Neutrophil (primary cell): Measurements from ENCODE around the gene IRAK1.

Experiments
- H3K27ac ChIP-seq: fragments of 200-600 bp; sonication (generic); 2 replicates; pipeline ENCODE4 v1.5.1; 2016; ENCODE audit warnings: mild to moderate bottlenecking, moderate library complexity
- H3K27me3 ChIP-seq: fragments of 200-600 bp; sonication (generic); 2 replicates; pipeline ENCODE4 v1.6.0; 2016; ENCODE audit warnings: mild to moderate bottlenecking
- H3K36me3 ChIP-seq: fragments of 200-600 bp; sonication (generic); 2 replicates; pipeline ENCODE4 v1.5.1; 2017
- H3K4me1 ChIP-seq, 2 experiments: fragments of 200-600 bp in 1 of 2; sonication (generic) in 1 of 2; 1 replicate in 1 of 2; 2 replicates in 1 of 2; pipeline versions ENCODE4 v1.5.1 to v1.6.1; 2013 to 2016; ENCODE audit warnings: low read depth in 1 of 2, low read length in 1 of 2, mild to moderate bottlenecking in 1 of 2, moderate library complexity in 1 of 2; ENCODE audit not compliant: control insufficient read depth in 1 of 2, insufficient read depth in 1 of 2
- H3K4me3 ChIP-seq, 2 experiments: fragments of 200-600 bp in 1 of 2; sonication (generic) in 1 of 2; 1 replicate in 1 of 2; 2 replicates in 1 of 2; pipeline ENCODE4 v1.5.1; 2013 to 2016; ENCODE audit warnings: low read depth in 1 of 2, low read length in 1 of 2, mild to moderate bottlenecking in 1 of 2, moderate library complexity in 1 of 2
- H3K9me3 ChIP-seq: fragments of 200-600 bp; sonication (generic); 2 replicates; pipeline ENCODE4 v1.5.1; 2016
- TF ChIP-seq, protein P1 (sequence below): fragments of 200-600 bp; sonication (generic); IDR thresholded peaks from 2 replicates; pipeline ENCODE4 v1.5.1; 2016; ENCODE audit warnings: antibody characterized with exemption

The IRAK1 gene

DNA sequence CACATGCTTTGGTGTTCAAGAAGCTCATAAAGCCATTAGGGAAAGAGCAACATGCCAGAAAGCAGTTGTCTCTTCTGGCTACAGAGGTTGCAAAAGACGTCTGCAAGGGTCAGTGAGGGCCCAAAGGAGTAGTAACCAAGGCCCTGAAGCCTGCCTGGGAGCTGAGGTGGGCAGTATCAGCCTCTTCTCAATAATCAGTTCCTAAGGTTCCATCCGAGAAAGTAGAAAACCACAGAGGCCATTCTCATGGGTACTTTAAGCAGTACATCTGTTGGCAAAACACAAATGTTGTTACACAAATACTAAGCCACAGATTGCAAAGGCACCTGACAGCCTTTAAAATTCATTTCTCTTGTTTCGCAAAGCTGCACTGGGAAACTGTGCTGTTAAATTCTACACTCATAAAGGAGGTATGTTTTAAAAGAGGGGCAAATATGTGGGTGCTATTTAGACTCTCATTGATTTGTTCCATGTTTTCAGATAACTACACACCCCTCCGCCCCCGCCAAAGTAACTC lies 40.1 kb upstream of the IRAK1 start:
- peaks cover 72 to 73% of the 10 kb centered on the region in 2 experiments for H3K4me1 ChIP-seq

DNA sequence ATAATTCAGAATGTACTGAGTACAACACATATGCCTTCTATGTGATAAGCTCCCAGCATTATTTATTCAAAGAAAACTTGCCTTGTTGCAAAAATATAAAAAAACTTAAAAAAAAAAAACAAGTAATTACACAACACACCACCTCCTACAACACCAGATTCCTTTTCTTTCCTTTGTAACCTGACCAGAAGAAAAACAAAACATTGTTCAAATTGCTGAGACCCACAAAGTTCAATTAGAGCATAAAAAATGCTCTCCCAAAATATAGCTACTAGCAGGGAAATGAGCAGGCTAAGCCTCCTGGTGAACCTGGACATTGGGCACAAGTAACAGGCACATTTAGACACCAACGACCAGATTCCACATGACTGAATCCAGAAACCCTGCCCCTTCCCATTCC lies 39.5 kb upstream of the IRAK1 start:
- TF ChIP-seq, protein P1, sequence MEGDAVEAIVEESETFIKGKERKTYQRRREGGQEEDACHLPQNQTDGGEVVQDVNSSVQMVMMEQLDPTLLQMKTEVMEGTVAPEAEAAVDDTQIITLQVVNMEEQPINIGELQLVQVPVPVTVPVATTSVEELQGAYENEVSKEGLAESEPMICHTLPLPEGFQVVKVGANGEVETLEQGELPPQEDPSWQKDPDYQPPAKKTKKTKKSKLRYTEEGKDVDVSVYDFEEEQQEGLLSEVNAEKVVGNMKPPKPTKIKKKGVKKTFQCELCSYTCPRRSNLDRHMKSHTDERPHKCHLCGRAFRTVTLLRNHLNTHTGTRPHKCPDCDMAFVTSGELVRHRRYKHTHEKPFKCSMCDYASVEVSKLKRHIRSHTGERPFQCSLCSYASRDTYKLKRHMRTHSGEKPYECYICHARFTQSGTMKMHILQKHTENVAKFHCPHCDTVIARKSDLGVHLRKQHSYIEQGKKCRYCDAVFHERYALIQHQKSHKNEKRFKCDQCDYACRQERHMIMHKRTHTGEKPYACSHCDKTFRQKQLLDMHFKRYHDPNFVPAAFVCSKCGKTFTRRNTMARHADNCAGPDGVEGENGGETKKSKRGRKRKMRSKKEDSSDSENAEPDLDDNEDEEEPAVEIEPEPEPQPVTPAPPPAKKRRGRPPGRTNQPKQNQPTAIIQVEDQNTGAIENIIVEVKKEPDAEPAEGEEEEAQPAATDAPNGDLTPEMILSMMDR = no peak
- peaks cover 68 to 71% of the 10 kb centered on the region in 2 experiments for H3K4me1 ChIP-seq
- peaks cover 6% of the 10 kb centered on the region for H3K36me3 ChIP-seq
- H3K9me3 ChIP-seq = no peaks in the 10 kb centered on the region
- H3K27ac ChIP-seq = peak overlapping the region; percentile 78
- H3K4me3 ChIP-seq = no peak overlapping the region
- H3K27me3 ChIP-seq = no peaks in the 10 kb centered on the region

More for the DNA sequence above, 40.1 kb upstream of the IRAK1 start:
- TF ChIP-seq, protein P1 = no peak
- Histone ChIP-seq H3K9me3 (no peaks in the 10 kb centered on the region), H3K4me3 (no peak overlapping the region), H3K27ac (peak overlapping the region; percentile 78), H3K36me3 (peaks cover 6% of the 10 kb centered on the region), H3K27me3 (no peaks in the 10 kb centered on the region)

DNA sequence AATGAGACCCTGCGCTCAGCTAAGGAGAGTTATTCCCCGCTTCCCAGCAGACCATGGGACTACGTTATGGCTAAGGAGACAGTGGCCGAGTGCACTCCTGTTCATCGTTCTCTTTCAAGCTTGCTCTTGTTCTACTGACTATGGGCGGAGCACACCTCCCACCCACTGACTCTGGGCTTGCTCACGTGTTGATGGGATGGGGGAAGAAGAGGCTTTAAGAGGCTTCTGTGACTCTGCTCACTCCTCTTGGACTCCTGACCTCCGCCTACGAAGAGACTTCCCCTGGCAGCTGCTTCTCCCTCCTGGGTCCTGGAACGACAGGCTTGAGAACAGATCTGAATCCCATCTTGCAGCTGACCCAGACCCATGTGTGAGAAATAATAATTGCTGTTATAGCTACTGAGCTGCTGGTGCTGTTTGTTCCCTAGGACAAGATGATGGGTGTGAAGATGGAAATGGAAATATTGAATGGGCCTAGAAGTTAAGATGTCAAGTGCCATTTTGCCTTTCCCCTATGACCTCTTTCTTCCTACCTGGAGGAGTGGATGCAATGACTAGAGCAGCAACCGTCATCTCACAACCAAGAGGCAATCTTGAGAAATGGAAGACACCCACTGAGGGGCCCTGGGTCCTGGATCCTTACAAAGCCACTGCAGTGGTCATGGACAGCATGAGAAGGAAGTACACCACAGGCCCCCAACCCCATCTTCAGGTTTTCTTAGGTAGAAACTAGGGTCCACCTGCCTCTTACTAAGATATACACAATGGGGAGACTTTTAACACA lies 38.7 kb upstream of the IRAK1 start:
- Histone ChIP-seq H3K4me3 (no peak overlapping the region), H3K4me1 (peaks cover 59 to 63% of the 10 kb centered on the region in 2 experiments)

DNA sequence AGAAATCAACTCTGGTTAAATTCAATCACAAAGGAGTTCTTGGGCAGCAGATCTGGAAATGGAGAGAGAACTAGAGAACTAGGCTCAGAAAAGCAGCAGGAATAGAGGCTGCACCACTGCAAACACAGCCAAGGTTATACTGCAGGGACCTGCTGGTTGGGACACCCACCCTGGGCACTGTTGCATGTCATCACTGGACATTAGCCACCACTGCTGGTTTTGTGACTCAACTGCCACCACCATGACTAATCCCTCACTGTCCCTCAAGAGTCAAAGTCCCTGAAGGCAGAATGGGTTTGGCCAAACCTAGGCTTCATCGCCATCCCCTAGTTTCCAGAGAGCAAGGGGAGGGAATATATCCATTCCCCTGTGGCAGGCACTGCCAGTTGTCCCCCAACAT lies 38.1 kb upstream of the IRAK1 start:
- Histone ChIP-seq H3K27me3 (no peaks in the 10 kb centered on the region), H3K27ac (peak overlapping the region; percentile 78), H3K4me3 (no peak overlapping the region), H3K36me3 (peaks cover 6% of the 10 kb centered on the region), H3K9me3 (no peaks in the 10 kb centered on the region), H3K4me1 (peaks cover 56 to 62% of the 10 kb centered on the region in 2 experiments)
- TF ChIP-seq, protein P1 = no peak

More for the DNA sequence above, 38.7 kb upstream of the IRAK1 start:
- TF ChIP-seq, protein P1 = no peak
- H3K27me3 ChIP-seq = no peaks in the 10 kb centered on the region
- H3K36me3 ChIP-seq = peaks cover 6% of the 10 kb centered on the region
- H3K27ac ChIP-seq = peak overlapping the region; percentile 78
- H3K9me3 ChIP-seq = no peaks in the 10 kb centered on the region

DNA sequence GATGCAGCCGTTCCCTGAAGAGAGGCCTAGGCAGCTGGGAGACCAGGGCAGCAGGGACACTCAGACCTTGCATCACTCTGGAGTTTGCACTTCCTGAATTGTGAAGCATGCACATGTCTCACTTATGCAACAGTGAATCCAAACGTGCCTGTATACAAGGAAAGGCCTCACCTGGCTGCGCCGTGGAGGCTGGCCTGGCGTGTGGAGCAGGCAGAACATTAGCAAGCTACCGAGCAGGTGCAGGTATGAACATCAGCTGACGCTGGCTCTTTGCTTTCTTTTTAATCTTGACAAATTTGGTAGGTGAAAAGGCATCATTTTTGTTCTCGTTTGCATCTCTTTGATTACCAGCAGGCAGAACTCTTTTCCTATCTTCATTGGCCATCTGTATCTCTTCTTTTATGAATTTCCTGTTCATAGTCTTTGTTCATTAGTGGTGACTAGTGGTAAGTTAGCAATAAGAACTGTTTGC lies 37.1 kb upstream of the IRAK1 start:
- H3K27ac ChIP-seq = peak overlapping the region; percentile 78
- TF ChIP-seq, protein P1 = no peak
- H3K4me3 ChIP-seq = no peak overlapping the region
- H3K4me1 ChIP-seq = peaks cover 53 to 58% of the 10 kb centered on the region in 2 experiments
- peaks cover 6% of the 10 kb centered on the region for H3K36me3 ChIP-seq
- no peaks in the 10 kb centered on the region for H3K27me3 ChIP-seq
- H3K9me3 ChIP-seq = no peaks in the 10 kb centered on the region
